Measurements from ENCODE around the gene CEBPA. TPM values are rescaled to one million over a fixed set of nuclear protein-coding genes. Genes with fewer than 3 reads are reported as not detected.

The CEBPA gene
- total and polyA plus RNA-seq, 2 experiments from 2014 or later: 0.50 to 2.6 TPM

GRCh38 chr19:33296488-33296971, 5.8 kb downstream of the CEBPA start (continued):
- TF ChIP-seq CTCF (conservative IDR thresholded peaks at IDR 0.05; ENCODE audit: low read depth in 2 of 2): no peak
- no peak for TF ChIP-seq ZNF462 (CRISPR knock-in tag; IDR thresholded peaks at IDR 0.05)
- no peak for TF ChIP-seq EZH2phosphoT487 (IDR thresholded peaks at IDR 0.05; ENCODE audit: unreplicated experiment)
- no peak for TF ChIP-seq CREB1 (CRISPR knock-in tag; IDR thresholded peaks at IDR 0.05; ENCODE audit: low read depth)
- TF ChIP-seq STAT1 (IDR thresholded peaks at IDR 0.05; ENCODE audit: unreplicated experiment): no peak

DNA sequence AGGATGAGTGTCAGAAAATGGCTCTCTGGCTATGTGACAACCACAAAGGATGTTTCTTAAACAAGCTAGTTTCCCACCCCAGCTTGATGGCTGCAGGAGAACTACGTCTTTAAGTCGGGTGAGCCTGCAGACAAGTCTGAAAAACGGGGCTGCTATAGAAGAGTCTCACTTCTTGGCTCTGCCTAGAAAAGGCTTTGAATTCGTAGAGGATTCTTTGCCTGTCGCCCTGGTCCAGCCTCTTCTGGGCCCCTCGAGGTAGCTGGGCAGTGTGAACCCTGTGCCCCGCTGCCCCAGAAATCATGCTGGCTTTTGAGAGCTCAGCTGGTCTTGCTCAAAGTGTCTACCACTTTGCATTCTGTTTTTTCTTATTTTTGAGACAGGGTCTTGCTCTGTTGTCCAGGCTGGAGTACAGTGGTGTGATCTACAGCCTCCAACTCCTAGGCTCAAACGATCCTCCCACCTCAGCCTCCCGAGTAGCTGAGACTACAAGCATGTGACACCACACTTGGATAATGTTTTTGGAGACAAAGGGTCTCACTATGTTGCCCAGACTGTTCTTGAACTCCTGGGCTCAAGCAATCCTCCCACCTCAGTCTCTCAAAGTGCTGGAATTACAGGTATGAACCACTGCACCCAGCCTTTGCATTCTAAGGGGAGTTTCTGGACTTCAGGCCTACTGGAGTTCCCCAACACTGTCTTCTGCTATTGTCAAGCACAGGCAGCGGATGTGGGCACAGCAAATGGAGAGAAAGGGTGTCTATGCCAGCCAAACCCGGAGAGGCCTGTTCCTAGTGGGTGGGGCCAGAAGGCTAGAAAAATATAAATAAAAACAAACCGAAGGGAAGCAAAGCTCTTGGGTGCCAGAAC, 6.5 kb downstream of the CEBPA start:
- no peak overlapping the region for H3K27ac Mint-ChIP-seq
- peaks cover 10% of the 10 kb centered on the region; the same call in 2 of the 3 replicates for H3K4me1 Mint-ChIP-seq
- H3K4me1 ChIP-seq (ENCODE audit: insufficient read depth): peaks cover 2% of the 10 kb centered on the region; the same call in 1 of the 2 replicates
- no peaks in the 10 kb centered on the region for H3K9me2 ChIP-seq (ENCODE audit: insufficient read depth)
- H3K27me3 Mint-ChIP-seq (ENCODE audit: insufficient read depth, low read depth, poor library complexity): peaks cover 26% of the 10 kb centered on the region
- H3K79me2 ChIP-seq (replicated peaks; ENCODE audit: insufficient read depth): no peaks in the 10 kb centered on the region
- ATAC-seq (no peak), DNase-seq (ENCODE audit: low spot score) (no peak)
- no peaks in the 10 kb centered on the region for H3K9me3 Mint-ChIP-seq
- no peak overlapping the region for H3K27ac ChIP-seq (ENCODE audit: low read depth)
- no peak overlapping the region for H3K4me3 ChIP-seq
- 0 out of 2 replicates have a peak, but pooled peaks cover 3% of the 10 kb centered on the region for H4K20me1 ChIP-seq (replicated peaks; ENCODE audit: insufficient read depth)
- peaks cover 17% of the 10 kb centered on the region for H3K27me3 ChIP-seq (ENCODE audit: insufficient read depth)
- H2AFZ ChIP-seq: no peak overlapping the region
- H3K36me3 ChIP-seq (ENCODE audit: insufficient read depth): no peaks in the 10 kb centered on the region
- H3K36me3 Mint-ChIP-seq (ENCODE audit: low read depth): no peaks in the 10 kb centered on the region
- no peak for TF ChIP-seq CREB1 (CRISPR knock-in tag; IDR thresholded peaks at IDR 0.05; ENCODE audit: low read depth)
- no peak for TF ChIP-seq REST (IDR thresholded peaks at IDR 0.05; ENCODE audit: unreplicated experiment)
- TF ChIP-seq EZH2phosphoT487 (IDR thresholded peaks at IDR 0.05; ENCODE audit: unreplicated experiment): no peak
- TF ChIP-seq POLR2AphosphoS5 (IDR thresholded peaks at IDR 0.05; ENCODE audit: low read depth): no peak
- no peak for TF ChIP-seq ZNF114 (CRISPR knock-in tag; IDR thresholded peaks at IDR 0.05)
- H3K4me2 ChIP-seq: no peak overlapping the region
- no peak overlapping the region for H3K4me3 Mint-ChIP-seq
- no peaks in the 10 kb centered on the region for H3F3A ChIP-seq (replicated peaks; ENCODE audit: low read depth)

Measured in GM23338 (cell line).